Testis (tissue), 3 donors: ENCODE data around the gene SOX2. TPM values are rescaled to one million over a fixed set of nuclear protein-coding genes. Genes with fewer than 3 reads are reported as not detected.

Source experiments
- DNase-seq: peaks from one replicate; pipeline ENCODE4 v3.0.0-alpha.2; 2019
- H3K27ac ChIP-seq, 2 donors: fragments of 200-600 bp; sonication (generic); one replicate each; pipeline ENCODE4 v1.5.1; 2019
- H3K27me3 ChIP-seq: fragments of 200-600 bp; sonication (generic); one replicate; pipeline ENCODE4 v1.5.1; 2019
- H3K36me3 ChIP-seq: fragments of 200-600 bp; sonication (generic); one replicate; pipeline ENCODE4 v1.5.1; 2017; ENCODE audit warnings: low read depth; ENCODE audit errors: missing control alignments
- H3K4me1 ChIP-seq: fragments of 200-600 bp; sonication (generic); one replicate; pipeline ENCODE4 v1.5.1; 2019
- H3K4me3 ChIP-seq, 2 donors: fragments of 200-600 bp; sonication (generic); one replicate each; pipeline ENCODE4 v1.5.1; 2017 to 2019
- H3K9me3 ChIP-seq: fragments of 200-600 bp; sonication (generic); one replicate; pipeline ENCODE4 v1.5.1; 2017
- POLR2A ChIP-seq: fragments of 450-650 bp; IDR thresholded peaks from one replicate; pipeline ENCODE4 v1.6.1; 2017; ENCODE audit warnings: antibody characterized with exemption, mild to moderate bottlenecking, moderate library complexity
- WGBS, 2 donors: methylation state at CpG; one replicate each; pipeline ENCODE4 v1.1.5; 2018; 5-methylcytosine and 5-hydroxymethylcytosine counted together
- intact Hi-C: fragments of 100-400 bp; cut with DNase I; formaldehyde crosslinking; loops from one replicate; pipeline ENCODE4 v1.15.1; 2023; ENCODE audit warnings: low total_unique reads
- polyA plus RNA-seq: library from polyadenylated mRNA; stranded (reverse); fragments of 350-450 nt; fragmentation: Illumina TruSeq; extraction: RNeasy Lipid Tissue Mini Kit (QIAGEN cat#74804); gene quantifications from one replicate; pipeline ENCODE4 v1.2.3, GENCODE V29; 2014; ENCODE audit warnings: low read depth, low replicate concordance; ENCODE audit not compliant: insufficient read depth
- total RNA-seq, 2 donors: library from RNA; depleted of rRNA; stranded (reverse); fragments of >200 nt; gene quantifications; one replicate each; pipeline ENCODE4 v1.2.3, GENCODE V29; 2016
- TF ChIP-seq, protein P1 (sequence below), 3 experiments: fragments of 450-650 bp in 2 of 3; fragments of 200-600 bp in 1 of 3; sonication (generic) in 1 of 3; IDR thresholded peaks; one replicate each; pipeline ENCODE4 v1.5.1; 2016 to 2019; ENCODE audit warnings: antibody characterized with exemption in 3 of 3, mild to moderate bottlenecking in 2 of 3, moderate library complexity in 1 of 3

Gene SOX2
- total and polyA plus RNA-seq, 3 donors from 2014 or later = 5.1 to 7.8 (median 7.2) TPM

DNA sequence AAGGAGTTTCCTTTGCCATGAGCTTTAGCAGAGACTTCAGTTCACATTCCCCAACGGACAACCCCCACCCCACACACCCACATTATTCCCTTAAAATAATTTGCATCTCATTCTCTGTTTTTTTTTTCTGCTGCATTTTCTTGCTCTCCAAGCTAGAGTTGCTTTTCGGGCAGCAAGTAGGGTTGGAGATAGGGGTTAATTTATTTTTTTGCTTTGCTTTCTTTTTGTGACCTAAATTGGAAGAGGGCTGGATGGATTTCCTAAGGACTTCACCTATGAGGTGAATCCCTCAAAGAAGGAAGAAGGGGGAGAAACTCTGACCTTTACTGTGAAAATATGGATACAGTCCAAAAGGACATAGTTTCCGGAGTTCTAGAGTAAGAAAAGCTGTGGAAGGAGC lies 6.6 kb downstream of the SOX2 start:
- Histone ChIP-seq H3K27ac (no peak overlapping the region), H3K27me3 (no peaks in the 10 kb centered on the region), H3K9me3 (no peaks in the 10 kb centered on the region), H3K4me1 (no peaks in the 10 kb centered on the region), H3K36me3 (no peaks in the 10 kb centered on the region), H3K4me3 (no peak overlapping the region)
- no peak for DNase-seq
- no peak for TF ChIP-seq POLR2A
- TF ChIP-seq, protein P1, sequence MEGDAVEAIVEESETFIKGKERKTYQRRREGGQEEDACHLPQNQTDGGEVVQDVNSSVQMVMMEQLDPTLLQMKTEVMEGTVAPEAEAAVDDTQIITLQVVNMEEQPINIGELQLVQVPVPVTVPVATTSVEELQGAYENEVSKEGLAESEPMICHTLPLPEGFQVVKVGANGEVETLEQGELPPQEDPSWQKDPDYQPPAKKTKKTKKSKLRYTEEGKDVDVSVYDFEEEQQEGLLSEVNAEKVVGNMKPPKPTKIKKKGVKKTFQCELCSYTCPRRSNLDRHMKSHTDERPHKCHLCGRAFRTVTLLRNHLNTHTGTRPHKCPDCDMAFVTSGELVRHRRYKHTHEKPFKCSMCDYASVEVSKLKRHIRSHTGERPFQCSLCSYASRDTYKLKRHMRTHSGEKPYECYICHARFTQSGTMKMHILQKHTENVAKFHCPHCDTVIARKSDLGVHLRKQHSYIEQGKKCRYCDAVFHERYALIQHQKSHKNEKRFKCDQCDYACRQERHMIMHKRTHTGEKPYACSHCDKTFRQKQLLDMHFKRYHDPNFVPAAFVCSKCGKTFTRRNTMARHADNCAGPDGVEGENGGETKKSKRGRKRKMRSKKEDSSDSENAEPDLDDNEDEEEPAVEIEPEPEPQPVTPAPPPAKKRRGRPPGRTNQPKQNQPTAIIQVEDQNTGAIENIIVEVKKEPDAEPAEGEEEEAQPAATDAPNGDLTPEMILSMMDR (IDR thresholded peaks at IDR 0.05) = no peak
- intact Hi-C loops = loop anchor here (10.0 kb wide), 1 partner anchor 966 kb away; no protein-coding TSS in a partner anchor
- 29 to 39% methylated on average over 3 of the region's 3 CpGs for WGBS, 2 donors

DNA sequence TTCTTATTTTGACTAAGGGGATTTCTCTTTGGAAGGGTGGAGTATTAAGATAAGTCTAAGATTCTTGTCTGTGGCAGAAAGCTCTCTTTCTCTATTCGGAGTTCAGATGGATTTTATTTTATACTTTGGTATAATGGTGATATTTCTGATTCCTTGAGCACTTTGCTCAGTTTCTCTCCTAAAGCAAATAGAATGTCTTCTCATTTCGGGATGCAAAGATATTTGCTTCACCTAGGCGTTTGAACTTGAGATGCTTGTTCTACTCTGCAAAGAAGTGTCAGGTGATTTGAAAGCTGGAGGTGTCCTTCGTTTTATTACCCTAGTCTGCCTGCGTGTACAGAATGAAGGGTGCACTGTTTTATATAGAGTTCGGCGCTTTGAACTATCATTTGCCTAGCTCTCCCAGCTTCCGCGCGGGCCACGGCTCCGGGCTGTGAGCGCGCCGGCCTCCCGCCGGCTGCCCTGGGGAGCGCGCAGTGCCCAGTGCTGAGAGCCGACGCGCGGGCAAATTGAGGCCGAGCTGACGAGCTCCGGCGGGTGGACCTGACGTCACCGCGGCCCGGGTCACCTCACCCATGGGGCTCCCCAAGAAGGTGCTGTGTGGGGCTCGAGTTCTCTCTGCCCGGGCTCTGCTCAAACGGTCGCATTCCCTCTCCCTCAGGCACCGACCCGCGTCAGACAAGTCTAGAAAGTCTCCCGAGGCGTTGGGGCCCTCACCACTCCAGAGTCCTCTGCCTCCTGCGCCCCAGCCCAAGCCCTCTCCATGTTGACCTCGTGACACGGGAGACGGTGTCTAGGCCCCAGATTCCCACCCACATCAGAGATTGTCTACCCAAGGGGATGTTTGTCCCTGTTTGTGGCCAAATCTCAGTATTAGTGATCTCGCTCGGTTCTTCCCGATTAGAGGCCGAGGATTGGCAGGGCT lies 7.5 kb downstream of the SOX2 start:
- Histone ChIP-seq H3K4me3 (no peak overlapping the region), H3K4me1 (no peaks in the 10 kb centered on the region), H3K27me3 (no peaks in the 10 kb centered on the region), H3K9me3 (no peaks in the 10 kb centered on the region), H3K27ac (no peak overlapping the region), H3K36me3 (no peaks in the 10 kb centered on the region)
- 7 to 8% methylated on average over 13 to 48 of the region's 48 CpGs for WGBS, 2 donors
- intact Hi-C loops = loop anchor here (10.0 kb wide), 1 partner anchor 966 kb away; no protein-coding TSS in a partner anchor
- no peak for DNase-seq
- no peak for TF ChIP-seq POLR2A
- TF ChIP-seq, protein P1 (IDR thresholded peaks at IDR 0.05) = no peak

DNA sequence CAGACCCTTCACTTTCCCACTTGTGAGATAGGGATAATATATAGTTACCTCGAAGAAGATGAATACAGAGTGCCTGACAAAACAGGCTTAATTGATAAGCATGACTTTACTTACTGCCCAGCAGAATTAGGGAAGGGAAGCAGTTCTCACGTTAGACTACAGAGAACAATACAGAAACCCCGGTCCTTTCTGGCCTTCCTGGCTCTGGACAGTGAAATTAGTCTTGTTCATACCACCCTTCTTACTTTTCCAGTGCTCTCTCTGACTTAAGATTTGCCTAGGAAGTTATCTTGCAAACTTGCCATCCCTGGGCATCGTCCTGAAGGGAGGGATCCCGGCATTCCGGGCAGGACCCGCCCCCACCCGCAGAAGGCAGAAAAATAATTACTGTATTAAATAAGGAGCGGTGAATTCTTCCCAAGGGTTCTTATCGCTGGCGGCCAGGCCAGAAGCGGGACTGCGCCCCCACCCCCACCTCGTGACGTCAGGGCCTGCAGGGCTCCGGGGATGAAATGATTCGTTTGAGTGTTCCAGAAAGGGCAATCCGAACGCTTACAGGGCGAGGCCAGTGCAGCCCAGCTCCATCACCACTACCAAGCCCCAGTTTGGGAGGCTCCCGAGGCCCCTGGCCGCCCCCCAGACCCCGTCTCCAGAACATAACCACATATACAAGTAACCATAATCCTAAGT lies 8.4 kb downstream of the SOX2 start:
- H3K36me3 ChIP-seq = no peaks in the 10 kb centered on the region
- no peaks in the 10 kb centered on the region for H3K9me3 ChIP-seq
- no peak for DNase-seq
- H3K4me3 ChIP-seq = no peak overlapping the region
- intact Hi-C loops = loop anchor here (10.0 kb wide), 1 partner anchor 965 kb away; no protein-coding TSS in a partner anchor
- H3K27me3 ChIP-seq = no peaks in the 10 kb centered on the region
- TF ChIP-seq, protein P1 (IDR thresholded peaks at IDR 0.05) = no peak
- no peak for TF ChIP-seq POLR2A
- no peaks in the 10 kb centered on the region for H3K4me1 ChIP-seq
- no peak overlapping the region for H3K27ac ChIP-seq
- 6 to 7% methylated on average over 10 to 23 of the region's 23 CpGs for WGBS, 2 donors

DNA sequence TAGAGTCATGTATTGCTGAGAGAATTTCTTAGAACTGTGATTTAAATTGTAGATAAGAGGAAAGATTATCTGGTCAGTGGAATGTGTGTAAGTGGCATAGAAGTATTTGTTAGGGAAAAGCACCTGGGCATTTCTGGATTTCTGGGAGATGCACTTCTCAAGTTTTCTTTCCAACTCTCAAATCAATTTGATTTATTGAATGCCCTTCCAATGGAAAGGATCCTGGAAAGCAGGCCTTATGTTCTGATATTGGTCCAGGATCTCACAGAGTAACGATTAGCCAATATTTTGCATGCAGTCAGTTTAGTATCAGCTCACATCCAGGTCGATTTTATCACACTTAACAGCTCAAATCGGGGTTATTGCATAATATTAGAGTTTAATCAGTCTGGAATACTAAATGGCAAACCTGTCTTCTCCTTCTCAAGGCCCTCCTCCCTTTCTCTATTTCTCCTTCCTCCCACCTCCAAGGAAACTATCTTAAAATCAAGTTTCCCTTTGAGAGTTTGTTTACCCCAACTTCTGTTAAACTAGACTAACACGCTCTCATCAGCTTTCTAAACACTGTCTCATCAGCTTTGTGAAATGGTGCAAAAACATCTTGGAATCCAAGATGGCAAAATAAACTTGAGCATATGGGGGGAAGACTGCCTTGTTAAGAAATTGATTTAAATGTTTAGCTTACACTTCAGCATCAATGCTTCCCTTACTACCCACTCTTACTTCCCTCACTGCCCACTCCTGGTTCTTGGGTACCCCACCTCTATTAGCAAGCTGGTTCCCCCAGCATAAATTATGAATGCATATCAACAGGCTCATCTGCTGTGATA lies 9.5 kb downstream of the SOX2 start:
- Histone ChIP-seq H3K27ac (no peak overlapping the region), H3K27me3 (no peaks in the 10 kb centered on the region), H3K4me1 (no peaks in the 10 kb centered on the region), H3K36me3 (no peaks in the 10 kb centered on the region), H3K4me3 (no peak overlapping the region), H3K9me3 (no peaks in the 10 kb centered on the region)
- DNase-seq = no peak
- intact Hi-C loops = no loop called here
- TF ChIP-seq, protein P1 (IDR thresholded peaks at IDR 0.05) = no peak
- WGBS, 2 donors = 34 to 42% methylated on average over 4 of the region's 4 CpGs
